HG03432 (cell line): ENCODE data around the gene TCF12.
"Not testable (repeated sequence)": the region's sequence is repeated elsewhere in the genome, so short reads cannot be mapped to it uniquely, and the experiment has no call there.

Experiments
- ATAC-seq: cut with Tn5 transposase; IDR thresholded peaks from one replicate; pipeline ENCODE4 v1.9.1; 2021; ENCODE audit warnings: mild to moderate bottlenecking, moderate library complexity; ENCODE audit not compliant: unreplicated experiment

The TCF12 gene

GRCh38 chr15:57014896-57015295, 96.5 kb downstream of the TCF12 start:
- ATAC-seq: not testable (repeated sequence)

GRCh38 chr15:57015360-57015759, 96.9 kb downstream of the TCF12 start:
- no peak for ATAC-seq

DNA sequence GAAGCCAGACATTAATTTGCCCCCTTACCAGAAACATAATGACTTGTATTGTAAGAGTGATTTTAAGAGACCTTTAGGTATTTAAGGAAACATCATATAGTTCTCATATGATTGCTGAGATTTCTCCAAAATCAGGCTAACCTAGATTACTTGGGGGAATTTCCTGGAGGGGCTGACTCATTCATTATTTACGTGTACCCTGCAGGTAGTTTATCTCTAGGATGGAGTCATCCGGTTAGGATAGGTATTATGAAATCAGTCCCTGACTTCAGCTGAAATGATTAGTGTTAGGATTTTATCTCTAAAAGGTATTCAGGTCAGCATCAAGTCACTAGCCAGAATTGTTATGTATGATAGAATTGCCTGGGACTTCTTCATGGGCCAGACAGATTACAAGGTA, 97.5 kb downstream of the TCF12 start:
- no peak for ATAC-seq

GRCh38 chr15:57017024-57017423, 98.6 kb downstream of the TCF12 start:
- ATAC-seq: no peak

DNA sequence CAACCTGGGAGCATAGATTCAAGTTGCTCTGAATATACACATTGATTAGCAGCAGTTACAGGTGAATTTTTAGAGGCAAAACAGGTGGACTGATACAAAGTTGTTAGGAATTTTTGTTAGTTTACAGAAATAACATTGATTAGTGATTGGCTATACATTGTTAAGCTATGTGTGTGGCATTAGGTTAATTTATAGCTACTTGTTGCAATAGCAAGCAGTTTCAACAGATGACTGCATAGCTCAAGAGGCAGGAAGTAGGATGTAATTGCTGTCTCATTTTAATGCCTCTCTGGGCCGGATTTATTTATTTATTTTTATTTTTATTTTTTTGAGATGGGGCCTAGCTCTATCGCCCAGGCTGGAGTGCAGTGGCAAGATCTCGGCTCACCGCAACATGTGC, 99.7 kb downstream of the TCF12 start:
- ATAC-seq: no peak

- ATAC-seq: no peak
Observed at GRCh38 chr15:57019496-57020160, 101.2 kb downstream of the TCF12 start.

DNA sequence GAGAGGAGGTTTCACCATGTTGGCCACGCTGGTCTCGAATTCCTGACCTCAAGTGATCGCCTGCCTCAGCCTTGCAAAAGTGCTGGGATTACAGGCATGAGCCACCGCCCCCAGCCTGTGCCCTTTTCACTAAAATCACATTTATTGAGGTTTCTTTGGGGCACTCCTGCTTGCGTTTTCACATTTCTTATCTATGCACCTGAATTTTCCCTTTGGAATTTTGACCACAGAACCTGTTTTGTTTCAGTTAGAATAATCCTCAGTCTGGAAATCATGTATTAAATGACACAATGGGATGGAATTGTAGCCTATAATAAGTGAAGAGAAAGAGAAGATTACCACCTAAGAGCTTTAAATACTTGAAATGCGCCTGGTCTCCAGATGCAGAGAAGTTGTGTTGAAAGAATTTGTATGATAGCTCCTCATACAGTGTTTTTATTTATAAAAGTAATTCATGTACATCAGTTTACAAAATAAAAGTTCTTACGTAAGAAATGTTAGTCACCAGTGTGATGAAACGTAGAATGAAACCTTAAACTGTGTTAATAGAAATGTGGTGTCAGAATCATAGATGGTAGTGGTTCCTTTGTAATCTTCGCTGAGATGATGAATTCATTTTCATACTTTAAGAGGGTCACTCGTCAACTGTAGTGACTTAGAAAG, 107.0 kb downstream of the TCF12 start:
- ATAC-seq: no peak

GRCh38 chr15:57026016-57026592, 107.7 kb downstream of the TCF12 start:
- no peak for ATAC-seq

- no peak for ATAC-seq
Observed at GRCh38 chr15:57027596-57027995, 109.2 kb downstream of the TCF12 start.

- no peak for ATAC-seq
Observed at GRCh38 chr15:57028176-57028575, 109.7 kb downstream of the TCF12 start.

DNA sequence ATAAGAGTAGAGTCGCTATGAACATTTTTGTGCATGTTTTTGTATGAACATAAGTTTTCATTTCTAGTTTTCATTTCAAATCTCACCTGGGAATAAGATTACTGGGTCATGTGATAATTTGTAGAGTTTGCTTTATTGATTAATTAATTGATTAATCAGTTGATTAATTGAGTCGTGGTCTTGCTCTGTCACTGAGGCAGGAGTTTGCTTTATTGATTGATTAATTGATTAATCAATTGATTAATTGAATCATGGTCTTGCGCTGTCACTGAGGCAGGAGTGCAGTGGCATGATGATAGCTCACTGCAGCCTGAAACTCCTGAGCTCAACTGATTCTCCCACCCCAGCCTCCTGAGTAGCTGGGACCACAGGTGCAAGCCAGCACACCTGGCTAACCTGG, 111.6 kb downstream of the TCF12 start:
- no peak for ATAC-seq

GRCh38 chr15:57031082-57031481, 112.6 kb downstream of the TCF12 start:
- ATAC-seq: no peak

- no peak for ATAC-seq
Observed at GRCh38 chr15:57031605-57032004, 113.2 kb downstream of the TCF12 start.

- ATAC-seq: no peak
Observed at GRCh38 chr15:57032338-57032737, 113.9 kb downstream of the TCF12 start.

GRCh38 chr15:57033715-57034439, 115.4 kb downstream of the TCF12 start:
- no peak for ATAC-seq

GRCh38 chr15:57034613-57035012, 116.2 kb downstream of the TCF12 start:
- no peak for ATAC-seq

GRCh38 chr15:57035664-57036063, 117.2 kb downstream of the TCF12 start:
- ATAC-seq: no peak

DNA sequence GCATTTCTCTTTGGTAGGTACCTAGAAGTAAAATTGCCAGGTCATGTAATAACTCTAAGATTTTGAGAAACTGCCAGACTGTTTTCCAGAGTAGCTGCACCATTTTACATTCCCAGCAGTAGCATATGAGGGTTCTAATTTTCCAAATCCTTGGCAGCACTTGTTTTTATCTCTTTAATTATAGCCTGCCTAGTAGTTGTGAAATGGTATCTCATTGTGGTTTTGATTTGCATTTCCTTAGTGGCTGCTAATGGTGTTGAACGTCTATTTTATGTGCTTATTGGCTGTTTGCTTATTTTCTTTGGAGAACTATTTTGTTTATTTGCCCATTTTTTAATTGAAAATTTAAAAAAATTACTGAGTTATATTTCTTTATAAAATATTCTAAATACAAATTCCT, 117.9 kb downstream of the TCF12 start:
- no peak for ATAC-seq

GRCh38 chr15:57037548-57037947, 119.1 kb downstream of the TCF12 start:
- no peak for ATAC-seq

GRCh38 chr15:57038040-57038439, 119.6 kb downstream of the TCF12 start:
- no peak for ATAC-seq

- ATAC-seq: no peak
Observed at GRCh38 chr15:57038496-57038895, 120.1 kb downstream of the TCF12 start.

GRCh38 chr15:57041416-57041815, 123.0 kb downstream of the TCF12 start:
- no peak for ATAC-seq
